Putamen (tissue), 1 donor: ENCODE measurements around the gene ZBTB32.
A peak's percentile ranks its signal among the peaks of the same experiment; 100 is the strongest.

Experiments used
- DNase-seq: peaks from one replicate; pipeline ENCODE4 v3.0.0-alpha.2; 2016; ENCODE audit warnings: low spot score

The ZBTB32 gene

GRCh38 chr19:35695895-35696422, 8.4 kb upstream of the ZBTB32 start:
- DNase-seq, result no peak

GRCh38 chr19:35696835-35697234, 7.5 kb upstream of the ZBTB32 start:
- no peak for DNase-seq

GRCh38 chr19:35702223-35703012, 1.9 kb upstream of the ZBTB32 start:
- peak; percentile 99 for DNase-seq

GRCh38 chr19:35703343-35703742, 1.0 kb upstream of the ZBTB32 start:
- no peak for DNase-seq

- no peak for DNase-seq
These were observed 4.0 kb downstream of the ZBTB32 start for GRCh38 chr19:35708391-35708790.

- DNase-seq, result no peak
These were observed 6.7 kb downstream of the ZBTB32 start for GRCh38 chr19:35710784-35711723.

GRCh38 chr19:35712567-35713505, 8.5 kb downstream of the ZBTB32 start:
- no peak for DNase-seq

GRCh38 chr19:35713506-35713850, 9.1 kb downstream of the ZBTB32 start:
- DNase-seq, result no peak

- DNase-seq, result no peak
These were observed 9.6 kb downstream of the ZBTB32 start for GRCh38 chr19:35713904-35714495.

- DNase-seq, result no peak
These were observed 10.4 kb downstream of the ZBTB32 start for GRCh38 chr19:35714601-35715354.

GRCh38 chr19:35715355-35715809, 11.0 kb downstream of the ZBTB32 start:
- no peak for DNase-seq

- DNase-seq, result no peak
These were observed 11.8 kb downstream of the ZBTB32 start for GRCh38 chr19:35715981-35716800.

GRCh38 chr19:35716801-35717664, 12.7 kb downstream of the ZBTB32 start:
- DNase-seq, result peak; percentile 97

GRCh38 chr19:35717665-35718344, 13.4 kb downstream of the ZBTB32 start, which contains the start of gene KMT2B:
Gene KMT2B (plus strand): TSS chr19:35718003. CDS start chr19:35718019, 16 bp downstream.
- no peak for DNase-seq

- no peak for DNase-seq
These were observed 14.1 kb downstream of the ZBTB32 start for GRCh38 chr19:35718345-35719041.

- DNase-seq, result no peak
These were observed 15.2 kb downstream of the ZBTB32 start for GRCh38 chr19:35719402-35720162.

- no peak for DNase-seq
These were observed 15.8 kb downstream of the ZBTB32 start for GRCh38 chr19:35720163-35720524.
